Suprapubic skin (tissue), 4 donors: ENCODE results near the gene PEX1.

Experiments
- CTCF ChIP-seq, 2 donors: fragments of 200-600 bp in 1 of 2; fragments of 450-650 bp in 1 of 2; sonication (generic) in 1 of 2; IDR thresholded peaks; one replicate each; pipeline ENCODE4 v1.5.1; 2016 to 2019; ENCODE audit warnings: antibody characterized with exemption in 2 of 2, mild to moderate bottlenecking in 1 of 2, moderate library complexity in 1 of 2
- EP300 ChIP-seq: sonication (generic); formaldehyde crosslinking; IDR thresholded peaks from one replicate; pipeline ENCODE4 v1.6.1; 2017; ENCODE audit warnings: antibody characterized with exemption
- POLR2A ChIP-seq, 2 donors: fragments of 450-650 bp; IDR thresholded peaks; one replicate each; pipeline ENCODE4 v1.6.1; 2017; ENCODE audit warnings: antibody characterized with exemption in 2 of 2, mild to moderate bottlenecking in 2 of 2, moderate library complexity in 2 of 2
- POLR2AphosphoS5 ChIP-seq, 3 donors: sonication (generic); formaldehyde crosslinking; IDR thresholded peaks; one replicate each; pipeline ENCODE4 v1.6.1; 2017; ENCODE audit warnings: antibody characterized with exemption in 3 of 3

DNA sequence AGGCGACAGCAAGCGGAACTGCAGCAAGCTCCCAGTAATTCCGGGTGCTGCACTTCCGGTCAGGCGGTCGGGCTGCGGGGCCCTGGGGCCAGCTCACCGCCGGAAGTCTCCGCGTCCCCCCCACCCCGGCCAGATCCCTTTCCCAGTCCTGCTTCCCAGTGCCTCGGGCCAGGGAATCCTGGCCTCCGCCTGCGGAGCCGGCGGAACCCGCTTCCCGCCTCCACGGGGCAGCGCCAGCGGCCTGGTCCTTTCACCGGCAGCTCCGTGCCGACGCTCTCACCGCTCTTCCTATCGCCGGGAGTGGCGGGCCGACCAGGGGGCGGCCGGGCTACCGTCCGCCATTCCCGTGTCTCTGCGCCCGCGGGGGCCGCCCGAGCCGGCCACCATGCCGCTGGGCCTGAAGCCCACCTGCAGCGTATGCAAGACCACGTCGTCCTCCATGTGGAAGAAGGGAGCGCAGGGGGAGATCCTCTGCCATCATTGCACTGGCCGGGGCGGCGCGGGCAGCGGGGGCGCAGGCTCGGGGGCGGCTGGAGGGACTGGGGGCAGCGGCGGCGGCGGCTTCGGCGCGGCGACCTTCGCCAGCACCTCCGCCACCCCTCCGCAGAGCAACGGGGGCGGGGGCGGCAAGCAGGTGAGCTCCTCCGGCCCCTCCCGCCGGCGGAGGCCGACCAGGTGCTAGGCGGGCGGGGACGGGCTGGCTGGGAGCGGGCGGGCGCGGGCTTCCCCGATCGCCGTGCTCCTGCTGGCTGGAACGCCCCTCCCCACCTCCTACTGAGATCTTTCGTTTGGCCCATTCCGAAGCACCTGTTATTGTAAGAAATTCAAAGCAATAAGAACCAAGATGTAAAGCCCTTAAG is 80.7 kb downstream of the PEX1 start, which contains the start of gene GATAD1:
- TF ChIP-seq CTCF (IDR thresholded peaks at IDR 0.05), result peak in 1 of 2 donors; percentile 94
- TF ChIP-seq POLR2AphosphoS5 (IDR thresholded peaks at IDR 0.05), result peak in 2 of 3 donors; percentile 64 to 67
- peak in 1 of 2 donors; percentile 42 for TF ChIP-seq POLR2A (IDR thresholded peaks at IDR 0.05)
- no peak for TF ChIP-seq EP300
